H9 (cell line): ENCODE data around the gene PTPN21. TPM values are rescaled to one million over a fixed set of nuclear protein-coding genes. Genes with fewer than 3 reads are reported as not detected.
A peak's percentile ranks its signal among the peaks of the same experiment; 100 is the strongest.

Experiments
- DNase-seq: peaks from one replicate; pipeline ENCODE4 v3.0.0-alpha.2; 2017
- H2AFZ ChIP-seq: one replicate; pipeline ENCODE4 v1.6.1; 2013; ENCODE audit warnings: mild to moderate bottlenecking, low read length, control low read depth, moderate library complexity
- H2AK5ac ChIP-seq: 2 replicates; pipeline ENCODE4 v1.6.1; 2013; ENCODE audit warnings: low read length, control low read depth, mixed read lengths; ENCODE audit not compliant: insufficient read length
- H2BK120ac ChIP-seq: one replicate; pipeline ENCODE4 v1.6.1; 2013; ENCODE audit warnings: low read depth, mild to moderate bottlenecking, low read length, control low read depth, inconsistent platforms; ENCODE audit not compliant: poor library complexity, severe bottlenecking
- H2BK12ac ChIP-seq: 2 replicates; pipeline ENCODE4 v1.6.1; 2013; ENCODE audit warnings: low read length, control low read depth, mixed read lengths, low read depth; ENCODE audit not compliant: insufficient read length
- H2BK15ac ChIP-seq: 2 replicates; pipeline ENCODE4 v1.6.1; 2013; ENCODE audit warnings: low read depth, low read length, control low read depth
- H2BK20ac ChIP-seq: one replicate; pipeline ENCODE4 v1.6.1; 2013; ENCODE audit warnings: low read depth, mild to moderate bottlenecking, low read length, control low read depth, inconsistent platforms; ENCODE audit not compliant: poor library complexity, severe bottlenecking
- H2BK5ac ChIP-seq: 2 replicates; pipeline ENCODE4 v1.6.1; 2013; ENCODE audit warnings: low read length, control low read depth, mixed read lengths; ENCODE audit not compliant: insufficient read length
- H3K14ac ChIP-seq: 2 replicates; pipeline ENCODE4 v1.6.1; 2013; ENCODE audit warnings: low read length, control low read depth; ENCODE audit not compliant: insufficient read depth
- H3K18ac ChIP-seq: 2 replicates; pipeline ENCODE4 v1.6.1; 2013; ENCODE audit warnings: low read depth, mild to moderate bottlenecking, mixed read lengths, low read length, control low read depth; ENCODE audit not compliant: insufficient read length
- H3K23ac ChIP-seq: 2 replicates; pipeline ENCODE4 v1.6.1; 2013; ENCODE audit warnings: low read length, control low read depth, mixed read lengths, low read depth; ENCODE audit not compliant: insufficient read length
- H3K23me2 ChIP-seq: 2 replicates; pipeline ENCODE4 v1.6.1; 2013; ENCODE audit warnings: low read depth, mild to moderate bottlenecking, mixed read lengths, low read length, control low read depth; ENCODE audit not compliant: insufficient read length, poor library complexity, severe bottlenecking
- H3K27ac ChIP-seq: 2 replicates; pipeline ENCODE4 v1.5.1; 2013; ENCODE audit warnings: low read length, control low read depth, mixed read lengths, low read depth; ENCODE audit not compliant: insufficient read length
- H3K27me3 ChIP-seq: 2 replicates; pipeline ENCODE4 v1.6.1; 2013; ENCODE audit warnings: low read length, control low read depth, inconsistent platforms; ENCODE audit not compliant: insufficient read depth
- H3K4ac ChIP-seq: 2 replicates; pipeline ENCODE4 v1.6.1; 2013; ENCODE audit warnings: low read depth, mild to moderate bottlenecking, control low read depth, inconsistent platforms, low read length, moderate library complexity
- H3K4me1 ChIP-seq: 2 replicates; pipeline ENCODE4 v1.6.1; 2013; ENCODE audit warnings: low read length, control low read depth, inconsistent platforms; ENCODE audit not compliant: insufficient read depth
- H3K4me2 ChIP-seq: 2 replicates; pipeline ENCODE4 v1.6.1; 2013; ENCODE audit warnings: low read length, control low read depth, mixed read lengths; ENCODE audit not compliant: insufficient read length, insufficient read depth
- H3K56ac ChIP-seq: 2 replicates; pipeline ENCODE4 v1.6.1; 2013; ENCODE audit warnings: low read depth, mild to moderate bottlenecking, mixed read lengths, low read length, control low read depth; ENCODE audit not compliant: insufficient read length
- H3K79me1 ChIP-seq: 2 replicates; pipeline ENCODE4 v1.6.1; 2013; ENCODE audit warnings: low read depth, mild to moderate bottlenecking, moderate library complexity, low read length, control low read depth, inconsistent platforms; ENCODE audit not compliant: insufficient read depth, poor library complexity, severe bottlenecking
- H3K79me2 ChIP-seq: 2 replicates; pipeline ENCODE4 v1.6.1; 2013; ENCODE audit warnings: low read length, control low read depth, inconsistent platforms; ENCODE audit not compliant: insufficient read depth
- H3K9ac ChIP-seq: 2 replicates; pipeline ENCODE4 v1.6.1; 2013; ENCODE audit warnings: low read length, control low read depth, mixed read lengths; ENCODE audit not compliant: insufficient read length; ENCODE audit errors: extremely low read depth
- H3K9me3 ChIP-seq: one replicate; pipeline ENCODE4 v1.6.1; 2013; ENCODE audit warnings: low read depth, low read length, inconsistent platforms; ENCODE audit not compliant: control insufficient read depth
- H3T11ph ChIP-seq: one replicate; pipeline ENCODE4 v1.6.1; 2013; ENCODE audit warnings: mild to moderate bottlenecking, low read length, control low read depth, inconsistent platforms
- H4K20me1 ChIP-seq: one replicate; pipeline ENCODE4 v1.6.1; 2013; ENCODE audit not compliant: control insufficient read depth, insufficient read length, insufficient read depth
- H4K5ac ChIP-seq: 2 replicates; pipeline ENCODE4 v1.6.1; 2013; ENCODE audit warnings: low read depth, mild to moderate bottlenecking, mixed read lengths, low read length, control low read depth; ENCODE audit not compliant: insufficient read length
- H4K8ac ChIP-seq: replicated peaks from 2 replicates; pipeline ENCODE4 v1.6.1; 2013; ENCODE audit warnings: low read length, control low read depth, mixed read lengths, low read depth; ENCODE audit not compliant: insufficient read length
- H4K91ac ChIP-seq: 2 replicates; pipeline ENCODE4 v1.6.1; 2013; ENCODE audit warnings: low read depth, mild to moderate bottlenecking, moderate library complexity, mixed read lengths, low read length, control low read depth; ENCODE audit not compliant: insufficient read length
- H3K27ac Mint-ChIP-seq, 3 experiments: 2 replicates in 2 of 3; 3 replicates in 1 of 3; pipeline ENCODE4 v1.8.0; 2020 to 2021; ENCODE audit warnings: mixed read lengths in 3 of 3, mild to moderate bottlenecking in 1 of 3, moderate library complexity in 1 of 3
- H3K27me3 Mint-ChIP-seq: 2 replicates; pipeline ENCODE4 v1.8.0; 2021; ENCODE audit warnings: low read depth, mild to moderate bottlenecking, moderate library complexity, mixed read lengths
- H3K36me3 Mint-ChIP-seq, 3 experiments: 2 replicates in 2 of 3; 3 replicates in 1 of 3; pipeline ENCODE4 v1.8.0; 2020 to 2021; ENCODE audit warnings: low read depth in 3 of 3, mixed read lengths in 3 of 3; ENCODE audit not compliant: insufficient read depth in 1 of 3
- H3K4me1 Mint-ChIP-seq, 2 experiments: 2 replicates each; pipeline ENCODE4 v1.8.0; 2020; ENCODE audit warnings: mixed read lengths in 2 of 2
- H3K4me3 Mint-ChIP-seq, 2 experiments: 2 replicates in 1 of 2; 3 replicates in 1 of 2; pipeline ENCODE4 v1.8.0; 2020 to 2021; ENCODE audit warnings: mild to moderate bottlenecking in 2 of 2, mixed read lengths in 2 of 2, moderate library complexity in 1 of 2
- H3K9me3 Mint-ChIP-seq, 2 experiments: 2 replicates in 1 of 2; 3 replicates in 1 of 2; pipeline ENCODE4 v1.8.0; 2020; ENCODE audit warnings: mild to moderate bottlenecking in 2 of 2, mixed read lengths in 2 of 2, moderate library complexity in 1 of 2
- CTCF ChIP-seq: fragments of 200-600 bp; sonication (generic); conservative IDR thresholded peaks from 3 replicates; pipeline ENCODE4 v1.8.0; 2021; ENCODE audit warnings: antibody characterized with exemption, mild to moderate bottlenecking
- WGBS: extraction: QIAGEN DNeasy Blood & Tissue Kit; methylation state at CpG from one replicate; pipeline ENCODE4 v1.1.7; 2013; ENCODE audit warnings: missing lambda C conversion rate, low lambda C conversion rate, mixed read lengths; ENCODE audit not compliant: insufficient read length; ENCODE audit errors: extremely low coverage; 5-methylcytosine and 5-hydroxymethylcytosine counted together
- total RNA-seq: library from RNA; stranded (reverse); gene quantifications from 2 replicates; pipeline ENCODE4 v1.2.1, GENCODE V29; 2021

Gene PTPN21
- total RNA-seq, 1 experiment from 2014 or later = 14.3 TPM

- H3K23ac ChIP-seq = no peak overlapping the region
- no peaks in the 10 kb centered on the region for H3K4me1 ChIP-seq
- no peak overlapping the region for H2BK120ac ChIP-seq
- peak; percentile 72 for DNase-seq
- no peak overlapping the region for H3K27ac ChIP-seq
- no peaks in the 10 kb centered on the region for H3K23me2 ChIP-seq
- H4K8ac ChIP-seq = no peak overlapping the region
- no peak overlapping the region for H4K5ac ChIP-seq
- no peak overlapping the region for H4K91ac ChIP-seq
- no peak overlapping the region for H2AK5ac ChIP-seq
- Mint-ChIP-seq H3K4me1 (peaks cover 10% of the 10 kb centered on the region in 2 experiments), H3K27me3 (no peaks in the 10 kb centered on the region), H3K36me3 (peaks cover 4 to 30% (median 21%) of the 10 kb centered on the region in 3 experiments; a peak in 6 of 7 replicates), H3K9me3 (no peaks in the 10 kb centered on the region), H3K27ac (peak overlapping the region in 1 of 3 experiments; percentile 60; a peak in 2 of 7 replicates), H3K4me3 (no peak overlapping the region)
- H3K9ac ChIP-seq = no peak overlapping the region
- no peak overlapping the region for H3K4ac ChIP-seq
- no peak overlapping the region for H2AFZ ChIP-seq
- no peak overlapping the region for H3K56ac ChIP-seq
- no peak overlapping the region for H3K14ac ChIP-seq
- no CpG with 5 or more reads among the region's 12 CpGs for WGBS
- no peak overlapping the region for H2BK15ac ChIP-seq
- H4K20me1 ChIP-seq = no peaks in the 10 kb centered on the region
- no peak overlapping the region for H2BK20ac ChIP-seq
- H3K27me3 ChIP-seq = no peaks in the 10 kb centered on the region
- no peak overlapping the region for H3T11ph ChIP-seq
- no peaks in the 10 kb centered on the region for H3K79me1 ChIP-seq
- peak; percentile 91 for TF ChIP-seq CTCF
- H3K18ac ChIP-seq = no peak overlapping the region
- no peak overlapping the region for H3K4me2 ChIP-seq
- H2BK5ac ChIP-seq = no peak overlapping the region
- H3K79me2 ChIP-seq = no peaks in the 10 kb centered on the region
- no peak overlapping the region for H2BK12ac ChIP-seq
- no peaks in the 10 kb centered on the region for H3K9me3 ChIP-seq
These were observed 62.3 kb downstream of the PTPN21 start for GRCh38 chr14:88492272-88493089.
